DOHH2 (cell line): Measurements from ENCODE around the gene IGFALS.

Experiments used
- H3F3A ChIP-seq: fragments of 200-600 bp; sonication (generic), shearing (Covaris generic); 2 replicates; pipeline ENCODE4 v1.6.0; 2016; ENCODE audit warnings: antibody characterized with exemption, mild to moderate bottlenecking; ENCODE audit not compliant: control insufficient read depth, insufficient read depth
- H3K27ac ChIP-seq: fragments of 200-600 bp; sonication (generic); 2 replicates; pipeline ENCODE4 v1.5.1; 2014; ENCODE audit warnings: low read depth, mild to moderate bottlenecking, low read length, moderate library complexity
- H3K27me3 ChIP-seq: fragments of 200-600 bp; sonication (generic); 2 replicates; pipeline ENCODE4 v1.6.1; 2014; ENCODE audit warnings: mild to moderate bottlenecking, low read length, mixed read lengths; ENCODE audit not compliant: control insufficient read depth
- H3K36me3 ChIP-seq: fragments of 200-600 bp; sonication (generic); 2 replicates; pipeline ENCODE4 v1.6.1; 2014; ENCODE audit warnings: mild to moderate bottlenecking, low read length, moderate library complexity, mixed read lengths; ENCODE audit not compliant: control insufficient read depth
- H3K4me1 ChIP-seq: fragments of 200-600 bp; sonication (generic); 2 replicates; pipeline ENCODE4 v1.6.1; 2014; ENCODE audit warnings: mild to moderate bottlenecking, low read length, mixed read lengths; ENCODE audit not compliant: control insufficient read depth
- H3K4me2 ChIP-seq: fragments of 200-600 bp; sonication (generic); 2 replicates; pipeline ENCODE4 v1.6.0; 2014; ENCODE audit warnings: mild to moderate bottlenecking, low read length, moderate library complexity
- H3K4me3 ChIP-seq: fragments of 200-600 bp; sonication (generic); 2 replicates; pipeline ENCODE4 v1.5.1; 2014; ENCODE audit warnings: mild to moderate bottlenecking, low read length, mixed read lengths
- H3K79me2 ChIP-seq: fragments of 200-600 bp; sonication (generic); 2 replicates; pipeline ENCODE4 v1.6.1; 2014; ENCODE audit warnings: mild to moderate bottlenecking, low read length, mixed read lengths; ENCODE audit not compliant: control insufficient read depth
- H3K9me2 ChIP-seq: fragments of 200-600 bp; sonication (generic); replicated peaks from 2 replicates; pipeline ENCODE4 v1.6.1; 2014; ENCODE audit warnings: mild to moderate bottlenecking, low read length, mixed read lengths; ENCODE audit not compliant: control insufficient read depth
- H3K9me3 ChIP-seq: fragments of 200-600 bp; sonication (generic); 2 replicates; pipeline ENCODE4 v1.6.1; 2014; ENCODE audit warnings: antibody characterized with exemption, low read length, mixed read lengths; ENCODE audit not compliant: control insufficient read depth, insufficient read depth
- H4K20me1 ChIP-seq: fragments of 200-600 bp; sonication (generic); 2 replicates; pipeline ENCODE4 v1.6.0; 2014; ENCODE audit warnings: low read depth, mild to moderate bottlenecking, antibody characterized with exemption, low read length, moderate library complexity; ENCODE audit not compliant: control insufficient read depth, insufficient read depth
- CTCF ChIP-seq: fragments of 200-600 bp; sonication (generic); IDR thresholded peaks from one replicate; pipeline ENCODE4 v1.5.1; 2014; ENCODE audit warnings: antibody characterized with exemption, mild to moderate bottlenecking, low read depth, low read length; ENCODE audit not compliant: poor library complexity, severe bottlenecking
- EZH2phosphoT487 ChIP-seq: fragments of 200-600 bp; sonication (generic); IDR thresholded peaks from 2 replicates; pipeline ENCODE4 v1.6.1; 2017; ENCODE audit warnings: borderline replicate concordance, mild to moderate bottlenecking, antibody characterized with exemption, low read length, moderate library complexity, mixed read lengths

Gene IGFALS

GRCh38 chr16:1832838-1833454 is 39.4 kb upstream of the IGFALS start:
- no peak overlapping the region for H3K27ac ChIP-seq
- no peak overlapping the region for H3K4me2 ChIP-seq
- TF ChIP-seq CTCF (no peak), EZH2phosphoT487 (no peak)

GRCh38 chr16:1831186-1832075 is 37.9 kb upstream of the IGFALS start:
- H4K20me1 ChIP-seq, result 0 out of 2 replicates have a peak, but pooled peaks cover 7% of the 10 kb centered on the region
- TF ChIP-seq CTCF, result no peak
- no peak for TF ChIP-seq EZH2phosphoT487
- H3K4me2 ChIP-seq, result no peak overlapping the region
- H3K36me3 ChIP-seq, result no peaks in the 10 kb centered on the region
- no peaks in the 10 kb centered on the region for H3K9me3 ChIP-seq
- H3K79me2 ChIP-seq, result peaks cover 22% of the 10 kb centered on the region
- no peak overlapping the region for H3K27ac ChIP-seq
- H3K4me1 ChIP-seq, result peaks cover 16% of the 10 kb centered on the region
- peaks cover 5% of the 10 kb centered on the region; the same call in 1 of the 2 replicates for H3F3A ChIP-seq
- H3K9me2 ChIP-seq, result no peaks in the 10 kb centered on the region
- H3K27me3 ChIP-seq, result peaks cover 2% of the 10 kb centered on the region; the same call in 1 of the 2 replicates
- no peak overlapping the region for H3K4me3 ChIP-seq

More at GRCh38 chr16:1832838-1833454, 39.4 kb upstream of the IGFALS start:
- Histone ChIP-seq H3K9me2 (no peaks in the 10 kb centered on the region), H3K79me2 (peaks cover 13% of the 10 kb centered on the region), H3K27me3 (peaks cover 5% of the 10 kb centered on the region; the same call in 1 of the 2 replicates), H3K4me3 (no peak overlapping the region), H4K20me1 (0 out of 2 replicates have a peak, but pooled peaks cover 7% of the 10 kb centered on the region), H3K9me3 (no peaks in the 10 kb centered on the region), H3K36me3 (no peaks in the 10 kb centered on the region), H3F3A (peaks cover 5% of the 10 kb centered on the region; the same call in 1 of the 2 replicates), H3K4me1 (peaks cover 12% of the 10 kb centered on the region)

GRCh38 chr16:1830213-1830612 is 36.7 kb upstream of the IGFALS start:
- no peak overlapping the region for H3K27ac ChIP-seq
- H3K36me3 ChIP-seq, result no peaks in the 10 kb centered on the region
- TF ChIP-seq CTCF (no peak), EZH2phosphoT487 (no peak)
- H3F3A ChIP-seq, result peaks cover 5% of the 10 kb centered on the region; the same call in 1 of the 2 replicates
- 0 out of 2 replicates have a peak, but pooled peaks cover 3% of the 10 kb centered on the region for H4K20me1 ChIP-seq
- no peaks in the 10 kb centered on the region for H3K9me3 ChIP-seq
- H3K4me3 ChIP-seq, result no peak overlapping the region
- H3K4me1 ChIP-seq, result peaks cover 24% of the 10 kb centered on the region
- no peaks in the 10 kb centered on the region for H3K9me2 ChIP-seq
- peaks cover 27% of the 10 kb centered on the region for H3K79me2 ChIP-seq
- H3K4me2 ChIP-seq, result no peak overlapping the region
- no peaks in the 10 kb centered on the region for H3K27me3 ChIP-seq
